HG03520 (cell line): ENCODE measurements around the gene ITGA11.

Experiments
- ATAC-seq: cut with Tn5 transposase; IDR thresholded peaks from one replicate; pipeline ENCODE4 v1.9.1; 2021; ENCODE audit warnings: mild to moderate bottlenecking, moderate library complexity; ENCODE audit not compliant: unreplicated experiment

The ITGA11 gene

DNA sequence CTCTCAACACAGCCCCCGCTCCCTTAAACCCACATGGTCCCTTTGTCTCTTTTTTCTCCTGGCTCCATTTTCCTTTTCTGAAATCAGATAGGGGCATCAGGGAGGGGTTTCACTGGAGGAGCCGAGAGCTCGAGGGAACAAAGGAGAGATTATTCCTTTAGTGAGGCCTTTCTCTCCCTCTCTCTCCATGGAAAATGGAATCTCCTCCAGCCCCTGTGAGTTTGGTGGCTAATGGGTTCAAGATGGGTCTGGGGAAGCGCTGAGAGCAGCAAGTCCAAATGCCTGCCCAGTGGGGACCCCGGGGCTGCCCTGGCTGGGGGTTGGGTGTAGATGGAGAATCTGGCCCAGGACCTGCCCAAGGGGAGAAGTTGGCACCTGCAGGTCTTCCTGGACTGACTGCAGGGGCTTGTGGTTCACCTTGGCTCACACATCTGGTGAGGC is 56.8 kb downstream of the ITGA11 start:
- no peak for ATAC-seq

DNA sequence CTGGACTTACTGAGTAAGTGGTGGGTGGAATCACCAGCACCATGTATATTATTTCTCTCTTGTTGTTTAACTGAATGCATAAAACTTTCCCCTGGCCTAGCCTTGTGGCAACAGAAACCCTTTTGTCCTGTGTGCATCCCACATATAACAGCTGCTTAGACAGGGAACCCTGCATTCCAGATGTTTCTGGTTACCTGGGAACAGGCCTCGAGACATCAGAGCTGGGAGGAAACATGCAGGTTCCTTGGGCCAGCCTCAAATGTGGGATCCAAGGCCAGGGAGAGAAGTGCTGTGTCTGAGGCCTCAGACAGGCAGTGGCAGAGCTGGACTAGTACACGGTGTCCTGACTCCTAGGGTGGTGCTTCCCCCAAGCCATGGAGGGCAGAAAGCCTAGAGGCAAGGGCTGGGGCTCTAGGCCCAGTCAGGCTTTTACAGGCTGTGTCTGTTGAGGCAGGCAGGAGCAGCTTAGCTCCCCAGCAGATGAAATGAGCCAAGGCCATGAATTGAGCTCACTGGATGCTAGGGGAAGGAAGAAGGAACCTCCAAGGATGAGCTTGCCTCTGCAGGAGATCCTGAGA is 57.7 kb downstream of the ITGA11 start:
- ATAC-seq = no peak

DNA sequence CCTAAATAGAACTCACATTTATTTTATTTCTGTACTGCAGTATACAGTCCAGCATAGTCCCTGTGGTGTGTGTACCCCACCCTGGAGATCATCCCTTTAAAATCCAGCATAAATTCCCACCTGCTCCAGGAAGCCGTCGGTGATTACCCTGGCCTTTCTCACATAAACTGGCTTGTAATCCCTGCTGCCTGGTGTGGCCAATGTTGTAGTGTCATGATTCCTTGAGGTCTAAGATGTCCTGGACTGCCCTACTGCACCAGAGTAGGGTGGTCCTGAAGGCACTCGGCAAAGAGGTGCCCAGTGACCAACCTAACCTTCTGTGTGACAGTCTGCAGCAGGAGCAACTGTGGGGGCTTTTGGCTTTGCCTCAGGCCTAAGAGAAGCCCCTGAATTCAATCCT is 58.9 kb downstream of the ITGA11 start:
- ATAC-seq = no peak

DNA sequence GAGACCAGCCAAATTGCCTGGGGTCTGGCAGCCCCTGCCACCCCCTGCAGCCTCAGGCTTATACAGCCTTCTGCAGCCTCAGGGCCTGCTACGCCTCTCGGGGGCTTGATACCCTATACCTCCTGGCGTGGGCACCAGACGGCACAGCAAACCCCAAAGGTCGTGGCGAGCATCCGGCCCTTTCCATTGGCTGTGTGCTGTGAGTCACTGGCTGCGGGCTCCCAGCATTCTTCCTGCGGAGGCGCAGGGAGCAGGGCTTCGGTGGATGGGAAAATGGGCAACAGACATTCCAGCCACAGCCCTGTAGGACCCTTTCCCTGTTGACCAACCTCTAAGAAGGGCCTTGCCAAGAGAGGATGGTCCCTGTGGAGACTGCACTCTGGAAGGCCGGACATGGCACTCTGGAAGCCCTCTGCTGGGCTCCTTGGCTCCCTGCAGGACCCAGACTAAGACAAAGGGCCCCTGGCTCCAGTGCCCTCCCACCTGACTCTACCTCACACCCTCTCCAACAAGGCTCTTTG is 59.6 kb downstream of the ITGA11 start:
- no peak for ATAC-seq

DNA sequence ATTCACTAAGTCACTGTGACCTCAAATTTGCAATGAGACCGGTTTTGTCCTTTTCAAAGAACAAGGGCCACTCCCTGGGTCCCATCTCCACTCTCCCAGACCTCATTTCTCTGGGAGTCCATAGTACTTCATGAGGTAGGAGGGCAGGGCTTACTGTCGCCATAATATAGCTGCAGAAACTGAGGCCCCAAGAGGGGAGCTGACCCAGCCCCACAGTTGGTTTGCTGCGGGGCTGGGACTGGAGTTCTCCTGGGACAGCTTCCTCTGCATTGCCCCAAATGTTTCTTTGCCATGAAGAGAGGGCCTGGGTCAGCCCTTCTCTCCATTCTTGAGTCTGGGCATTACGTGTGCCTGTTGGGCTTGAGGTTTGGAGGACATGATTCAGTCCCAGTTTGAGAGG is 60.1 kb downstream of the ITGA11 start:
- no peak for ATAC-seq

DNA sequence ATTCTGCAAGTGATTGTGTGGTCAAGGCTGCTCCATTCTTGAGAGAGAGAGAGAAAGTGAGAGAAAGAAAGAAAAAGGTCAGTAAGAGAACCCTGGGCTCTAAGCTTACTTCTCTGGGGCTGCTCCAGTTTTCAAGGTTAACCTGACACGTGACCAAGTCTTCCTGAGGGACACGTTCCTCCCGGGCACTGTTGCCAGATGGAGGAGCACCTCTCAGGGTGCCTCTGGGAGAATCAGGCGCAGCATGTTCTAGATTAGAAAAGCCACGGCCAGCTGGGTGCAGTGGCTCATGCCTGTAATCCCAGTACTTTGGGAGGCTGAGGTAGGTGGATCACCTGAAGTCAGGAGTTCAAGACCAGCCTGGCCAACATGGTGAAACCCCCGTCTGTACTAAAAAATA is 60.8 kb downstream of the ITGA11 start:
- ATAC-seq = no peak

DNA sequence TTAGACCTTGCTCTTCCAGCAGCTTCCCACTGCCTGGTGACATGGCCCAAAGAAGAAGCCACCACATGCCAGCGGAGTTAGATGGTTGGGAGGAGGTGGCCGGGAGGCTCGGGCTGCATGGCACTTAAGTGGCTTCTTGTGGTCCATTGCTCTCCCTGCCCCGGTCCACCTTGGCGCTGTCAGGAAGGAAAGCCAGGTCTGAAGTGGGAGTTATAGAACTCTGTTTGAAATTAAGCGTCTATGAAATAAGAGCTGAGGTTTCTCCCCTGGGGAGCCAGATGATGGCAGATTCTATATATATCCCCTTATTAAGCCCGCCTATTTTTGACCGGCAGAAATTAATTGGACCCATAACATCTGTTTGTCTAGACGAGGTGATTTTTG is 61.2 kb downstream of the ITGA11 start:
- ATAC-seq = no peak

DNA sequence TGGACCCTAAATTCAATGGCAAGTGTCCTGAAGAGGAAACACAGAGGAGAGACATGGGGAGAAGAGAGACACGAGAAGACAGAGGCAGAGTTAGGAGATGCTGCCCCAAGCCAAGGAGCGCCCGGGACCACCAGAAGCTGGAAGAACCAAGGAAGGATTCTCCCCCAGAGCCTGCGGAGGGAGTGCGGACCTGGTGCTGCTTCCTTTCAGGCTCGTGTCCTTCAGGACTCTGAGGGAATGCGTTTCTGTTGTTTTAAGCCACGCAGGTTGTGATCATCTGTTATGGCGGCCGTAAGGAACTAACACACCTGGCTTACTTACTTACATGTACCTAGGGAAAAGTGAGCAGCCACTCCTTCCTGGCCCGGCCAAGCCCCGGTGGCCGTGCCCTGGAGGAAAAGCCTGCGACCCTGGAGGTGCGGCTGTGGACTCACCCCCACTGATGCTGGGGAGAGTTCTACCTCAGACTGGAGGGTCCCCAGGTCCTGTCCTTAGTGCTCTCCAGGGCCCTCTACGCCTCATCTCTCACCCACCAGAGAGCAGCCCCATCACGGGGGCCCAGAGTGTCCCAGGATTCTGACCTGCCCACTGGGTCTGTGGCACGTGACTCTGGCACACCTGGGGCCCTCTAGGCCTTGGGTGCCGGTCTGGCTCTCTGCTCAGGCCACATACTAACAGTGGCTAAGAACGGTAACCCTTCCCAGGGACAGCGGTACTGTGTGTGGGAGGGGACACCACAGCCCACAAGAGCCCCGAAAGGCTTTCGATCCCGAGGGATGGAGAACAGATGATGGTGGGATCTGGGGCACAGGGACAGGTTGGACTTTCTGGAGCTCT is 61.8 kb downstream of the ITGA11 start:
- ATAC-seq = no peak

DNA sequence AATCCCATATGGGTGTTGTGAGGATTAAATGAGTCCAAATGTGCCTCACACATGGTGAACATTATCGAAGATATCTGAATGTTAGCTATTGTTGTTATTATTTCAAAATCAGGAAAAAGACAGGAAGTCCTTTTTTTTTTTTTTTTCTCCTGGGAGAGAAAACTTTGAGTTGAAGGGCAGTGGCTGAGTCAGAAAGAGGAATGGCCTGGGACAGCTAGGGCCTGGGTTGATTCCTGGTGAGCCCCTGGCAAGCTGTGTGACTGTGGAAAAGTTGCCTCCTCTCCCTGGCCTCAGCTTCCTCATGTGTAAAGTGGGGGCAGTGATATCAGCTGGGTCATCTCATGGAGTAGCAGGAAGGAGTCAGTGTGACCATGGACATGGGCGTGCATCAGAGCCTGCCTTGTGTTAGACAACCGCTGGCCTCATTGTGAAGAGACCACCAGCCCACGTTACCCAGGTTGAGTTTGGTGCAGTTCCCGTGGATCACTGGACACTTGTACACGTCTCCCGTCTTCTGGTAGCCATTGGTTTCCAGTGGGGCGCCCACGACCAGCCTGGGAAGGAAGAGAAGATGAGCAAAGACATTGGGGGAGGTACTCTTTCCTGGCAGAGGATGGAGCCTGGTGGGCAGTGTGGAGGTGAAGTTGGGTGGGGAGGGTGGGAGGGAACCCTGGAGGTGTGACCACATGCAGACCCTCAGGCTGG is 63.1 kb downstream of the ITGA11 start:
- ATAC-seq = no peak

DNA sequence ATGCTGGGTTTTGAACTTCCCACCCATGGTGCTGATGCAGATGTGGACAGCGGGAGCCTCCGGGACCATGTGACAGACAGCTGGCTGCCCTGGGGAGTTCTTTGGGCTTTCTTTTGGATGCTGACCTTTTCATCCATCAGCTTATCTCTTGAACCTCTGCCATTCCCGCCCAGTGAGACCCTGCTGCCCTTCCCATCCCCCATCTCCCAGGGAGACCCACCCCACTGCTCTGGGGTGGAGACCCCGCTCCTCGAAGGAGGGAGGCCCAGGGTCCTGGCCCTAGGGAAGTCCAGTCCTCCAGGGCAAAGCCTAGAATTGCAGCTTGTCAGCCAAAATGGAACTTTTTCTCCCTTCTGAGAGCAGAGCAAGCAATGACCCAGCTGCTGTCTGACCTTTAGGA is 64.0 kb downstream of the ITGA11 start:
- ATAC-seq = no peak

DNA sequence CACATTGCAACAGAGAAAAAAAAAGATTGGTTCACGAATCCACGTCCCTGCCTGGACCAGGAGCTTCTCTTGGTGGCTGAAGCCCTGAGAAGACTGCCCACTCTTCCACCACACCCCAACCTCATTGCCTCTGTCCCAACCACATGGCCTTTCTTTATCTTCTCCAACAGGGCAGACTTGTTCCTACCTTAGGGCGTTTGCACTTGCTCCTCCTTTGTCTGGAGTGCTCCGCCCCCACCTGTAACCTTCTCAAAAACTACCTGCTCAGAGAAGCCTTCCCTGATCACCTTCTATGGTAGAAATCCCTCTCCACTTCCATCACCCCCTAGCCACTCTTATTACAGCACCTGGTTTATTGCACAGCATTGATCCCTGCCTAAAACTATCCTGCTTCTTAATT is 64.7 kb downstream of the ITGA11 start:
- ATAC-seq = no peak

DNA sequence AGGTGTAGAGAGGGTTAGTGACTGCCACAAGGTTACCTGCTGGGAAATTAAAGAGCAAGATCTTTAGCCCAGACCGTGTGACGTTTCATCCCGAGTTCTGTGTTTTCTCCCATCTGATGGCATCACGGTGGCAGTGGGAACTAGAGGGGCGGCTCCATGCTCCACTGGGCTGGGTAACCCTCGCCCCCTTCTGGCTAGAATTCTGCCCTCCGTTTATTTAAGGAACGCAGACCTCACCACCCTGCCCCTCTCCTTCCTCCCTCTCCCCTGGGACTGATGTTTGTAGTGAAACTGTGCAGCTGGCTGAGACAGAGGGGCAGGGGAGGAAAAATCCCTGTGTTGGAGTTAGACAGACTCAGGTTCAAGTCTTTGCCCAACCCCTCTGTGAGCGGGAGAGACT is 65.6 kb downstream of the ITGA11 start:
- ATAC-seq = no peak

DNA sequence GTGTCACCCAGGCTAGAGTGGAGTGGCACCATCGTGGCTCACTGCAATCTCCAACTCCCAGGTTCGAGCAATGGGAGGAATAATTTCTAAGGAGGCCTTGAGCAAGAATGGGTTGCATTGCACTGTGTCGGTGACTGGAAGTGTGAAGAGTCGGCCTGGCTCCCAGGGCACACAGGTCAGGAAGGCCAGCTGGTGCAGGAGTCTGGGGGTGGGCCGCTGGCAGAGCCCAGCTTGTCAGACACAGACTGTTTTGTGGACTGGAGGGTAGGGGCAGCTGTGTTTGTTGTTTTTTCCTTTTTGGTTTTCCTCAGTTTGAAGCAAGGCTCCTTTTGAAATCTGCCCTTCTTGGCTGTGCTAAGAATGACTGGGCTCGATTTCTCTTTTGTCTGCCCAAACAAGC is 66.2 kb downstream of the ITGA11 start:
- no peak for ATAC-seq

DNA sequence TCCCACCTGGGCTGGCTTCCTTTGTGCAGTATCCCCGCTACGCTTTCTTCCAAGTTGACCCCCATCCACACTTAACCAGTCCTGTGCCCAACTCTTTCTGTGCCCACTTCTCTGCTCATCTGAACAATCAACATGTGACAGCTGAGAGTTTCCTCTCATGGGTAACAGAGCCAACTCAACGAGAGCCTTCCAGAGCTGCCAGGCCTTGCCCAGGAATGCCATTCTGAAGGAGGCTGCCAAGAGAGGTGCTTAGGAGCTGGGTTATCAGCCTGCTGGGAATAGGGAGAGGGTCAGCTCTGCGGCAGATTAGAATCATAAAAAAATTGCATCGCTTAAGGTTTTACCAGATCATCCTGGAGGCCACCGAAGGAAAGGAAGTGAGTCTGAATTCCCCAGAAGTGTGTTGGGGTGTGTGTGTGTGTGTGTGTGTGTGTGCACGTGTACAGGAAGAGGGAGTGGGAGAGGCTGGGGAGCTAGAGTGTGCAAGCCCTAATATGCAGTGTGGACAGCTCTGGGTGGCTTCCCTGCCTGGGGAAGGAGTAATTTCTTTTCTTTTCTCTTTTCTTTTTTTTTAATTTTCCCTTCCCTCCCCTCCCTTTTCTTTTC is 66.7 kb downstream of the ITGA11 start:
- no peak for ATAC-seq

DNA sequence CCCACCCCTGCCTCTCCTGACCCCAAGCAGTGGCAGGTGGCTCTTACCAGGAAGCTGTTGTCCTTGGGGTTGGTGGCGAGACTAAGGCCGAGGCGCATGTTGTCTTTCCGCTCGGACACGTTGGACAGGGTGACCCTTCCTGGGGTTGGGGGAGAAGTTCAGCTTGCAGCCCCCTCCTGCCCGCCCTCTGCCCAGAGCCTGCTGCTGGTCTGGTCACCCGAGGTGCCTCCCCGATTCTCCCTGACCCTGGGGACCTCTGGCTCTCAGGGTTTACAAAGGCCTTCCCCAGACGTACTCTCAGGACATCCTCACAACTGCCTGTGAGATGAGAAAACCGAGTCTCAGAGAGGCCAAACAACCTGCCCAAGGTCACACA is 67.3 kb downstream of the ITGA11 start:
- no peak for ATAC-seq

DNA sequence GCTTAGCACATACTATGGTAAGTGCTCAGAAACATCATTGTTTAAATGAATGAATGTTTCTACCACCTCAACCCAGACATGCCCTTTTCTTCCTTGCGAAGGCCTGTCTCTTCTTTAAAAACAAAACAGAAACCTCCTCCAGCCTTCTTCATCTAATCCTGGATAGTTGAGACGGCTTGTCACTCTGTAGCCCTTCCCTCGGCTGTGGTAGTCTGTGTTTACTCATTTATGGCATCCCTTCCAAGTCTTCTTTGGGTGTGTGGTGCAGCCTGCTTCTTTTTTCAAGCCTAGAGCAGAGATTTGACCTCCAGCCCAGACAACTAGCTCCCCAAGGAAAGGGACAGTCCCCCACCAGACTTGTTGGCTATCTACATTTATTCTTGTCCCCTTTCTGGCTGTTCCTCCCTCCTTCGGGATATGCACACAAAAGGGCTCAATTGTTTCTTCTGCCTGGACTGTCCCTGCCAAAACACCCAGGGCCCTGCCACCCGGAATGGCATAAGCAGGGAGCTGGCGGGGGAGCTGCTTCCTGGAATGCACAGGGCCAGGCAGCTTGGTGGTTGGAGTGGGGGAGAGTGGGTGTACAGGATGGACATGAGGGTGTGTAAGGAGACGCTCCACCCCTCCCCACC is 67.8 kb downstream of the ITGA11 start:
- no peak for ATAC-seq

DNA sequence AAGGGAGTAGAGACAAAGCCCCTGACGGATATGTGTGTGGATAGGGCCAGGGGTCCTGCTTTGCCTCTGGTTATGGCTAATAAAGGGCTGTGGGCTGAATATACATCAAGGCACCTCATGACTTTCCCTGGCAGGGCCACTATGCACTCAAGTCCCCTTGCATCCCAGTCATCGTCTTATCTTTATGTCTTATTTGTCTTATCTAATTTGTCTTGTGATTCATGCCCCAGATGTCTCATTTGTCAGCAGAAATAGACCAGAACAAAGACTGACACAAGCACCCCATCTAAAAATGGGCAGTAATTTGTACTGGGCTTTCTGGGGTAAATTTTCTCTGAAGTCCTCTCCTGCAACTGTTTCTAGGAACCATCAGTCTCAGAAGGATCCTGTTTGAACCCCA is 68.6 kb downstream of the ITGA11 start:
- ATAC-seq = no peak

DNA sequence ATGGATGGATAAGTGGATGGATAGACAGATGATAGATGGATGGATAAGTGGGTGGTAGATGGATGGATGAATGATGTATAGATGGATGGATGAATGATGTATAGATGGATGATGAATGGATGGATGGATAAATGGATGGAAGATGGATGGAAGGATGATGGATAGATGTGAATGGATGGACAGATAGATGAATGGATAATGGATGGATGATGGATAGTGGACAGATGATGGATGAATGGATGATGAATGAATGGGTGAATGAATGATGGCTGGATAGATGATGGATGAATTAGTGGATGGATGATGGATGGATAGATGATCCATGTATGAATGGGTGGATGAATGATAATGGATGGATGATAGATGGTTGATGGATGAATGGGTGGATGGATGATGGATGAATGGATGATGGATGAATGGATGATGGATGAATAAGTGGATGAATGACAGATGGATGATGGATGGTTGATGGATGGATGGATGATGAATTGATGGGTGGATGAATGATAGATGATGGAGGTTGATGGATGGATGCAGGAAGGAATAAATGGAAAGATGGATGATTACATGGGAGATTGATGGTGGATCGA is 69.3 kb downstream of the ITGA11 start:
- ATAC-seq = no peak

DNA sequence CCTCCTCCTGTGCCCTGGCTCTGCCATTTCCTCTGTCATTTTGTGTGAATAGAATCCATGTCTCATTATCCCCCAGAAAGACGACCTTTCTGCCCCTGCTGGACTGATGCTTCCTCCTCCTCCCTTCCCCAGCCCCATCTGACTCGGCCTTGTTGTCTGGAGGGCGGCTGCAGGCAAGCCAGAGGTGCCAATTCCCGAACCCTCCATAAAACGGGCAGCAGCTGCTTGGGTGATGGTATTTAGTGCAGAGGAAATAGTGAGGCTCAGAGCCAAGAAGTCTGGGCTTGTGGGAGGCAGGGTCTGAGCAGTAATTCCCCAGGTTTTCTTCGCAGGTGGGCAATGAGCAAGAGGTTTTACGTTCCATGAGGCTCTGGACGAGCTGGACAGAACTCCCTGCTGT is 71.2 kb downstream of the ITGA11 start:
- ATAC-seq = no peak

DNA sequence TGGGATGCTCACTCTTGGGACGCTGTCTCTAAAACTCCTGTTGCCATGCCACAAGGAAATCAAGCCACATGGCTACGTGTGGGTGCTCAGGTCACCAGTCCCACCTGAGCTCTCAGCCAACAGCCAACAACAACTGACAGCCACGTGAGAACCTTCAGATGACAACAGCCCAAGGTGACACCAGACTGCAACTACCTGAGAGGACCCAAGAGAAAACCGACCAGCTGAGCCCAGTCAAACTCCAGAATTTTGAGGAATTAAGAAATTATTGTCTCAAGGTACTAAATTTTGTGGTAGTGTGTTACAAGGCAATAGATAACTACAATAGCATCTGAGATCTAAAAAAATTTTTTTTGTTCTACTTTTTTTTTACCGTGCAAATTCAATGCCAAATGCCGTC is 75.2 kb downstream of the ITGA11 start:
- ATAC-seq = no peak

DNA sequence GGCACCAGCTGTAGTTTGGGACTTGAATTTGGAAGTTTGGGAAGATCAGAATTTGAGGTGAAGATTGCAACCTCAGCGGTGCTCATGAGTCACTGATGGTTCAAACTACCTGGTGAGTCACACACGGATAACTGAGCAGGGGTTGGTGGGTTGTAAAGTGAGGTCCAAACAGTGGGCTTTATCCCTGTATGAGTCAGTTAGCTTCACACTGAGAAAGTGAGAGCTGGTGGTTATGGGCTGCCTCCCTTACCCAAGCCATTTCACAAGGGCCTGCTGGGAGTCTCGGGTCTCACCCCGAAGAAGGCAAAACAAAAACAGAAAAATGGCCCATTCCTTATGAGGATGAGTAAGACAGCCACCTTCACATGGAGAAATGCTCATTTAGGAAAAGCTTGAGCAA is 77.0 kb downstream of the ITGA11 start:
- no peak for ATAC-seq
